GM21367 (cell line): ENCODE measurements around the gene GLIS2.
A peak's percentile ranks its signal among the peaks of the same experiment; 100 is the strongest.

ENCODE experiments used
- ATAC-seq: cut with Tn5 transposase; IDR thresholded peaks from one replicate; pipeline ENCODE4 v1.9.1; 2021; ENCODE audit not compliant: unreplicated experiment

The GLIS2 gene

GRCh38 chr16:4369007-4369733 is 53.3 kb downstream of the GLIS2 start:
- ATAC-seq = no peak

GRCh38 chr16:4370151-4370550 is 54.3 kb downstream of the GLIS2 start:
- ATAC-seq = no peak

- ATAC-seq = no peak
These were observed 54.9 kb downstream of the GLIS2 start for GRCh38 chr16:4370570-4371356.

GRCh38 chr16:4371357-4372000 is 55.6 kb downstream of the GLIS2 start, which contains the start of gene VASN:
TSS of gene VASN (plus strand) at chr16:4371848. CDS start at chr16:4380878, 9,030 bp downstream.
- ATAC-seq = peak; percentile 64

GRCh38 chr16:4372001-4372577 is 56.2 kb downstream of the GLIS2 start:
- ATAC-seq = no peak

- ATAC-seq = no peak
These were observed 56.9 kb downstream of the GLIS2 start for GRCh38 chr16:4372578-4373355.

GRCh38 chr16:4373356-4373908 is 57.6 kb downstream of the GLIS2 start:
- ATAC-seq = no peak

GRCh38 chr16:4373909-4374742 is 58.3 kb downstream of the GLIS2 start:
- ATAC-seq = no peak

GRCh38 chr16:4375717-4376116 is 59.9 kb downstream of the GLIS2 start:
- no peak for ATAC-seq

GRCh38 chr16:4376126-4376892 is 60.4 kb downstream of the GLIS2 start:
- no peak for ATAC-seq

GRCh38 chr16:4376893-4377572 is 61.2 kb downstream of the GLIS2 start:
- ATAC-seq = no peak

GRCh38 chr16:4377573-4378154 is 61.8 kb downstream of the GLIS2 start:
- ATAC-seq = no peak

- ATAC-seq = no peak
These were observed 62.3 kb downstream of the GLIS2 start for GRCh38 chr16:4378161-4378666.

- no peak for ATAC-seq
These were observed 63.3 kb downstream of the GLIS2 start for GRCh38 chr16:4378999-4379690.

- ATAC-seq = no peak
These were observed 64.5 kb downstream of the GLIS2 start for GRCh38 chr16:4380119-4381063.
